Trophoblast cell (in vitro differentiated cells and primary cell): ENCODE results near the gene ANKRD12.

Experiments
- DNase-seq, 2 donors: peaks; one replicate each; pipeline ENCODE4 v3.0.0-alpha.2; 2016
- H2AFZ ChIP-seq: 2 replicates; pipeline ENCODE4 v1.6.1; 2013; ENCODE audit warnings: low read length, moderate library complexity, mild to moderate bottlenecking; ENCODE audit not compliant: insufficient read depth, poor library complexity
- H2AK5ac ChIP-seq: 2 replicates; pipeline ENCODE4 v1.6.1; 2013; ENCODE audit warnings: mild to moderate bottlenecking, low read length
- H2BK120ac ChIP-seq: 2 replicates; pipeline ENCODE4 v1.6.1; 2013; ENCODE audit warnings: low read length, mild to moderate bottlenecking, moderate library complexity; ENCODE audit not compliant: insufficient read depth, poor library complexity
- H2BK12ac ChIP-seq: 2 replicates; pipeline ENCODE4 v1.6.1; 2013; ENCODE audit warnings: mild to moderate bottlenecking, low read length, moderate library complexity
- H2BK5ac ChIP-seq: 2 replicates; pipeline ENCODE4 v1.6.1; 2013; ENCODE audit warnings: low read length, low read depth, moderate library complexity, mild to moderate bottlenecking; ENCODE audit not compliant: poor library complexity
- H3K14ac ChIP-seq: 2 replicates; pipeline ENCODE4 v1.6.1; 2013; ENCODE audit warnings: mild to moderate bottlenecking, low read length
- H3K18ac ChIP-seq: 2 replicates; pipeline ENCODE4 v1.6.1; 2013; ENCODE audit warnings: mild to moderate bottlenecking, low read length
- H3K23ac ChIP-seq: 2 replicates; pipeline ENCODE4 v1.6.1; 2013; ENCODE audit warnings: low read length
- H3K27ac ChIP-seq: 2 replicates; pipeline ENCODE4 v1.5.1; 2013; ENCODE audit warnings: low read depth, mild to moderate bottlenecking, inconsistent platforms, low read length, moderate library complexity
- H3K27me3 ChIP-seq: 2 replicates; pipeline ENCODE4 v1.6.1; 2013; ENCODE audit warnings: inconsistent platforms, mild to moderate bottlenecking, low read length, moderate library complexity; ENCODE audit not compliant: insufficient read depth
- H3K36me3 ChIP-seq, 2 experiments: 1 replicate in 1 of 2; 2 replicates in 1 of 2; pipeline ENCODE4 v1.6.1; 2013; ENCODE audit warnings: low read length in 2 of 2, mild to moderate bottlenecking in 2 of 2, moderate library complexity in 1 of 2; ENCODE audit not compliant: insufficient read depth in 2 of 2, control insufficient read depth in 1 of 2
- H3K4ac ChIP-seq: 2 replicates; pipeline ENCODE4 v1.6.1; 2013; ENCODE audit warnings: low read depth, mild to moderate bottlenecking, low read length, moderate library complexity
- H3K4me1 ChIP-seq, 2 experiments: 1 replicate in 1 of 2; 2 replicates in 1 of 2; pipeline ENCODE4 v1.6.1; 2013; ENCODE audit warnings: low read length in 2 of 2, mild to moderate bottlenecking in 2 of 2, moderate library complexity in 1 of 2; ENCODE audit not compliant: insufficient read depth in 2 of 2, control insufficient read depth in 1 of 2
- H3K4me2 ChIP-seq: 2 replicates; pipeline ENCODE4 v1.6.1; 2013; ENCODE audit warnings: inconsistent platforms, mild to moderate bottlenecking, low read length, moderate library complexity
- H3K4me3 ChIP-seq: 2 replicates; pipeline ENCODE4 v1.5.1; 2013; ENCODE audit warnings: mild to moderate bottlenecking, low read depth, low read length, inconsistent platforms
- H3K79me1 ChIP-seq: one replicate; pipeline ENCODE4 v1.6.1; 2013; ENCODE audit warnings: low read length
- H3K79me2 ChIP-seq: 2 replicates; pipeline ENCODE4 v1.6.1; 2013; ENCODE audit warnings: low read length, mild to moderate bottlenecking; ENCODE audit not compliant: control insufficient read depth, insufficient read depth, poor library complexity
- H3K9ac ChIP-seq: 2 replicates; pipeline ENCODE4 v1.6.1; 2013; ENCODE audit warnings: mild to moderate bottlenecking, low read length
- H3K9me3 ChIP-seq: 2 replicates; pipeline ENCODE4 v1.6.1; 2013; ENCODE audit warnings: low read depth, mild to moderate bottlenecking, control low read depth, inconsistent platforms, low read length; ENCODE audit not compliant: insufficient read depth
- H4K12ac ChIP-seq: 2 replicates; pipeline ENCODE4 v1.6.1; 2013; ENCODE audit warnings: low read depth, mild to moderate bottlenecking, low read length, moderate library complexity
- H4K8ac ChIP-seq: 2 replicates; pipeline ENCODE4 v1.6.1; 2013; ENCODE audit warnings: low read depth, mild to moderate bottlenecking, low read length, moderate library complexity
- H4K91ac ChIP-seq: one replicate; pipeline ENCODE4 v1.6.1; 2013; ENCODE audit warnings: low read depth, mild to moderate bottlenecking, low read length, moderate library complexity
- WGBS: extraction: QIAGEN DNeasy Blood & Tissue Kit; methylation state at CpG from one replicate; pipeline ENCODE4 v1.1.7; 2013; ENCODE audit warnings: missing lambda C conversion rate; ENCODE audit not compliant: insufficient read length, insufficient coverage; ENCODE audit errors: extremely low coverage; 5-methylcytosine and 5-hydroxymethylcytosine counted together

ANKRD12 gene

DNA sequence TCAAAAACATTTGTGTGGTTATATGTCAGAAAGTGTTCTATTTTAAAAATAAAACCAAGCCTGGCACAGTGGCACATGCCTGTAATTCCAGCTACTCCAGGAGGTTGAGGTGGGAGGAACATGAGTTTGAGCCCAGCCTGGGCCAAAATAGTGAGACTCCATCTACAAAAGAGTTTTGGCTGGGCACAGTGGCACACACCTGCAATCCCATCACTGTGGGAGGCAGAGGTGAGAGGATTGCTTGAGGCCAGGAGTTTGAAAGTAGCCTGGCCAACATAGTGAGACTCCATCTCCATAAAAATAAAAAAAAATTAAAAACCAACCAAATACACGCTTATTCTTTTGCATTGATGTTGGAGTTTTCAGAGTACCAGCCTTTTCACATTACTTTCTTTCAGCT is 9.6 kb downstream of the ANKRD12 start:
- H3K9me3 ChIP-seq = no peaks in the 10 kb centered on the region
- H4K8ac ChIP-seq = no peak overlapping the region
- H3K79me1 ChIP-seq = no peaks in the 10 kb centered on the region
- H3K4me1 ChIP-seq = no peaks in the 10 kb centered on the region
- no peak overlapping the region for H3K4me2 ChIP-seq
- H3K27me3 ChIP-seq = no peaks in the 10 kb centered on the region
- H2AK5ac ChIP-seq = no peak overlapping the region
- H3K14ac ChIP-seq = no peak overlapping the region
- no peak overlapping the region for H3K9ac ChIP-seq
- no peaks in the 10 kb centered on the region for H3K36me3 ChIP-seq
- no peak overlapping the region for H3K4ac ChIP-seq
- no CpG with 5 or more reads among the region's 1 CpG for WGBS
- peaks cover 2% of the 10 kb centered on the region for H3K79me2 ChIP-seq
- no peak overlapping the region for H3K27ac ChIP-seq
- H3K4me3 ChIP-seq = no peak overlapping the region
- H4K91ac ChIP-seq = no peak overlapping the region
- no peak overlapping the region for H2BK12ac ChIP-seq
- H2BK5ac ChIP-seq = no peak overlapping the region
- no peak overlapping the region for H2AFZ ChIP-seq
- no peak overlapping the region for H3K23ac ChIP-seq
- H2BK120ac ChIP-seq = no peak overlapping the region
- no peak for DNase-seq
- H3K18ac ChIP-seq = no peak overlapping the region
- H4K12ac ChIP-seq = no peak overlapping the region

DNA sequence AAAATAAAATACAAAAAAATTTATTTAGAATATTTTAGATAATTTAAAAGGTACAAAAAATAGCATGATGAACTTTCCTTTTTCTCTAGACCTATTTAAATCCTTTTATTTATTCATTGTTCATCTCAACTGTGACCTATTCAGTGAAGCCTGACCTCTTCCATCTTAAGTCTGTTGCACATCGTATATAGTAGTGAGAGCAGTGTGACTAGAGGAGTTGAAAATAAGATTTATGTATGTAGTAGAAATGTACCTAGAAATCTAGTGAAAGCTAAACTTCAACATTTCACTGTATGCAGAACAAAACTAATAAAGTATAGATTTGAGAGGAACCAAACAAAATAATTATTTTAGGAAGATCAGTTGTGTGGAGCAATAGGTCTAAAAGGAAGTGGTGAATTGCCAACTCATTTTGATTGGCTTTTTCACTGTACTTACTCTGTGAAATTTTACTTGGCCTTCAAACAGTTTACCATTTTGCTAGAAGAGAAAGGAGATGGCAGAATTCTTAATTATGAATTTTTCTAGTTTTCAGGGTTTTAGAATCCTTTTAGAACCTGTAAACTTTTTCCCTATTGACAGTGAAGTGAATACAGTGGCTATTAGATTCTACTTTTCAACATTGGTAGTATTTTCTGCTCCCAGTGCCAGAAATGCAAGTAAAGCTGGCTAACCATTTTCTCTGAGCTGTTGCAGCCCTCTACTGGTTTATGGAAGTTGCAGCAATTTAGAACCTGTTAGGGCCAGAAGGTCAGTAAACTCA is 11.0 kb downstream of the ANKRD12 start:
- H3K27ac ChIP-seq = no peak overlapping the region
- no peak overlapping the region for H2AFZ ChIP-seq
- H3K18ac ChIP-seq = no peak overlapping the region
- no peak overlapping the region for H4K12ac ChIP-seq
- no peaks in the 10 kb centered on the region for H3K79me1 ChIP-seq
- peaks cover 2% of the 10 kb centered on the region for H3K79me2 ChIP-seq
- DNase-seq = peak; percentile 35 to 70
- H3K4me3 ChIP-seq = no peak overlapping the region
- H3K14ac ChIP-seq = no peak overlapping the region
- no peak overlapping the region for H2BK12ac ChIP-seq
- no peak overlapping the region for H2BK5ac ChIP-seq
- no peaks in the 10 kb centered on the region for H3K4me1 ChIP-seq
- no peak overlapping the region for H3K4me2 ChIP-seq
- no peak overlapping the region for H3K23ac ChIP-seq
- no peak overlapping the region for H4K91ac ChIP-seq
- H3K9ac ChIP-seq = no peak overlapping the region
- H3K36me3 ChIP-seq = no peaks in the 10 kb centered on the region
- no peak overlapping the region for H2AK5ac ChIP-seq
- no peaks in the 10 kb centered on the region for H3K27me3 ChIP-seq
- no peak overlapping the region for H4K8ac ChIP-seq
- no peaks in the 10 kb centered on the region for H3K9me3 ChIP-seq
- no peak overlapping the region for H3K4ac ChIP-seq
- no peak overlapping the region for H2BK120ac ChIP-seq
- WGBS = no CpG with 5 or more reads among the region's 1 CpG

DNA sequence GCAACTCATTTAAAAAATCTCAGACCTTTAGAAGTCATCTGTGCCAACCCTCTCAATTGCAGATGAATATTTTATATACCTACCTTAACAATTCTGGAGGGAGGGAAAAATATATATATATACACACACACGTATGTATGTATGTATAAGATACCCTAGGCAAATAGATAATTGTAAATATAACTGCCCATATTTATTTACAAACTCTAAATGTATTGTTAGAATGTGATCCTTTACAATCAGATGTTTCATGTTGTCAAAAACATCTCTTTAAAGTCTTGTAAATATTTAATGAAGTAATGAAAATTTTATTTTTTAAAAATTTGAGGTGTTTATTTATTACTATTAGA is 11.6 kb downstream of the ANKRD12 start:
- H3K4ac ChIP-seq = no peak overlapping the region

DNA sequence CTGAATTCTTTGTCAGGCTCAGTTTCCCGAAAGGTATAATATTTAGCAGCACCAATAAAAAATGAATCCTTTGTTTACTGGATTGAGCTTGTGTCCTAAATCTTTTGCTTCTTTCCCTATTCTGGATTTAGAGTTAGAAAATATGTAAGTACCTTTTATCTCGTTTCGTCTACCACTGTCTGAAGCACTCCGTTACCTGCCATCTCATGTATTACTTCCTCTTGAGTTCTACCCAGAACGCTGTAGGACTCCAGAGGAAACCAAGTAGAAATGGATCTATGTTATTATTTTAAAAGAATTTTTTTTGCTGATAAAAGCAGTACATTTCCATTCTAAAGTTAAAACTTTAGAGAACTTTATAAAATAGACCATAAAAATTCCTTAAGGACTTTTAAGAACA is 13.5 kb downstream of the ANKRD12 start:
- Histone ChIP-seq H2AFZ (no peak overlapping the region), H3K4me3 (no peak overlapping the region), H4K91ac (no peak overlapping the region), H2BK12ac (no peak overlapping the region), H3K9ac (no peak overlapping the region), H3K4me1 (no peaks in the 10 kb centered on the region), H3K18ac (no peak overlapping the region), H2BK5ac (no peak overlapping the region), H3K27me3 (no peaks in the 10 kb centered on the region), H3K4me2 (no peak overlapping the region), H2AK5ac (no peak overlapping the region), H4K8ac (no peak overlapping the region), H3K27ac (no peak overlapping the region), H2BK120ac (no peak overlapping the region), H3K23ac (no peak overlapping the region), H3K79me1 (no peaks in the 10 kb centered on the region), H3K14ac (no peak overlapping the region), H3K4ac (no peak overlapping the region), H3K36me3 (no peaks in the 10 kb centered on the region), H3K9me3 (no peaks in the 10 kb centered on the region), H4K12ac (no peak overlapping the region), H3K79me2 (peaks cover 2% of the 10 kb centered on the region)
- no CpG with 5 or more reads among the region's 5 CpGs for WGBS
- DNase-seq = no peak

More for the DNA sequence above, 11.6 kb downstream of the ANKRD12 start:
- Histone ChIP-seq H4K91ac (no peak overlapping the region), H2BK12ac (no peak overlapping the region), H3K9ac (no peak overlapping the region), H3K4me2 (no peak overlapping the region), H3K9me3 (no peaks in the 10 kb centered on the region), H3K18ac (no peak overlapping the region), H3K36me3 (no peaks in the 10 kb centered on the region), H3K79me2 (peaks cover 2% of the 10 kb centered on the region), H2BK5ac (no peak overlapping the region), H2BK120ac (no peak overlapping the region), H3K4me3 (no peak overlapping the region), H3K4me1 (no peaks in the 10 kb centered on the region), H4K8ac (no peak overlapping the region), H3K79me1 (no peaks in the 10 kb centered on the region), H3K14ac (no peak overlapping the region), H3K27ac (no peak overlapping the region), H2AK5ac (no peak overlapping the region), H3K27me3 (no peaks in the 10 kb centered on the region), H3K23ac (no peak overlapping the region), H2AFZ (no peak overlapping the region), H4K12ac (no peak overlapping the region)
- no CpG with 5 or more reads among the region's 1 CpG for WGBS
- DNase-seq = no peak
